ENCODE results near the gene LPAR1. TPM values are rescaled to one million over a fixed set of nuclear protein-coding genes. Genes with fewer than 3 reads are reported as not detected.
"Not testable (repeated sequence)": the region's sequence is repeated elsewhere in the genome, so short reads cannot be mapped to it uniquely, and the experiment has no call there.

LPAR1 gene
- total RNA-seq, 4 donors from 2014 or later = 21.9 to 55.0 (median 25.9) TPM

GRCh38 chr9:110871736-110872135, 166.5 kb downstream of the LPAR1 start:
- intact Hi-C loops (cut with DNase I; ENCODE audit: low total_unique reads) = no loop called here
- TF ChIP-seq POLR2A (IDR thresholded peaks at IDR 0.05) = no peak
- TF ChIP-seq CTCF (IDR thresholded peaks at IDR 0.05) = no peak
- 88 to 89% methylated on average over 1 of the region's 1 CpG for WGBS, 2 donors
- H3K4me3 ChIP-seq (ENCODE audit: low read depth, poor library complexity, severe bottlenecking) = no peak overlapping the region
- no peak for DNase-seq (ENCODE audit: low spot score in 2 of 2)

GRCh38 chr9:110869931-110870330, 168.3 kb downstream of the LPAR1 start:
- whole genome bisulfite sequencing, 2 donors = 87% methylated on average over 1 of the region's 1 CpG
- no peak for TF ChIP-seq POLR2A (IDR thresholded peaks at IDR 0.05)
- TF ChIP-seq CTCF (IDR thresholded peaks at IDR 0.05) = no peak

DNA sequence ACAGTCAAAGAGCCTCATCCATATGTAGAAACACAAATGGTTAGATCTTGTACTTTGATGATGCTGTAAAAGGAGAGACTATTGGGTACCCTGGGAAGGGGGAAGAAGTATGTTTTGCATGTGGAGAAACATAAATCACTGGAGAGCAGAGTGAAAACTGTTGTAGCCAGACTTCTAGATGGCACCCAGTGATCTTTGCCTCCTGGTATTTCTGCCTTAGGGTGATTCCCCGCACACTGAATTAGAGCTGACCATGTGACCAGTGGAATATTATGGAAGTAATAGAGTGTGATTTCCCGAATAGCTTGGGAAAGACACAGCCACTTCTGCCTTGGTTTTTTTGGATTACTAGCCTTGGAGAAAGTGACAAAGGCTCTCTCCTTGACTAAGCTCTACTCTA, 174.3 kb downstream of the LPAR1 start:
- no peak for TF ChIP-seq POLR2A (IDR thresholded peaks at IDR 0.05)
- no peak for TF ChIP-seq CTCF (IDR thresholded peaks at IDR 0.05)
- no peak for DNase-seq (ENCODE audit: low spot score in 2 of 2)
- no peak overlapping the region for H3K4me3 ChIP-seq (ENCODE audit: low read depth, poor library complexity, severe bottlenecking)
- intact Hi-C loops (cut with DNase I; ENCODE audit: low total_unique reads) = no loop called here
- 48 to 70% methylated on average over 2 of the region's 2 CpGs for WGBS, 2 donors

More at GRCh38 chr9:110869931-110870330, 168.3 kb downstream of the LPAR1 start:
- H3K4me3 ChIP-seq (ENCODE audit: low read depth, poor library complexity, severe bottlenecking) = no peak overlapping the region
- no peak for DNase-seq (ENCODE audit: low spot score in 2 of 2)
- intact Hi-C loops (cut with DNase I; ENCODE audit: low total_unique reads) = no loop called here

DNA sequence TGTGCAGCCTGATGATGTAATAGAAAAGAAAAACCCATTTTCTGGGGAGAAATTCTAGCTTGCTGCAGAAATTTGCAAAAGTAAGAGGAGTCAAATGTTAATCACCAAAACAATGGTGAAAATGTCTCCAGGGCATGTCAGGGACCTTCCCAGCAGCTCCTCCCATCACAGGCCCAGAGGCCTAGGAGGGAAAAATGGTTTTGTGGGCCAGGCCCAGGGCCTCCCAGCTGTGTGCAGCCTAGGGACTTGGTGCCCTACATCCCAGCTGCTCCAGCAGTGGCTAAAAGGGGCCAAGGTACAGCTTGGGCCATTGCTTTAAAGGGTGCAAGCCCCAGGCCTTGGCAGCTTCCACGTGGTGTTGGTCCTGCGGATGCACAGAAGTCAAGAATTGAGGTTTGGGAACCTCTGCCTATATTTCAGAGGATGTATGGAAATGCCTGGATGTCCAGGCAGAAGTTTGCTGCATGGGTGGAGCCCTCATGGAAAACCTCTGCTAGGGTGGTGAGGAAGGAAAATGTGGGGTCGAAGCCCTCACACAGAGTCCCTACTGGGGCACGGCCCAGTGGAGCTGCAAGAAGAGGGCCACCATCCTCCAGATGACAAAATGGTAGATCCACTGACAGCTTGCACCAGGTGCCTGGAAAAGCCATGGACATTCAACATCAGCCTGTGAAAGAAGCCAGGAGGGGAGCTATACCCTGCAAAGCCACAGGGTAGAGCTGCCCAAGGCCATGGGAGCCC, 176.7 kb downstream of the LPAR1 start:
- DNase-seq (ENCODE audit: low spot score in 2 of 2); H3K4me3 ChIP-seq (ENCODE audit: low read depth, poor library complexity, severe bottlenecking); intact Hi-C loops (cut with DNase I; ENCODE audit: low total_unique reads): not testable (repeated sequence)
- WGBS, 2 donors = 96 to 99% methylated on average over 4 of the region's 4 CpGs

- no peak for DNase-seq (ENCODE audit: low spot score in 2 of 2)
- TF ChIP-seq POLR2A (IDR thresholded peaks at IDR 0.05) (no peak), CTCF (IDR thresholded peaks at IDR 0.05) (no peak)
- WGBS, 2 donors = 72% methylated on average over 3 of the region's 3 CpGs
- H3K4me3 ChIP-seq (ENCODE audit: low read depth, poor library complexity, severe bottlenecking) = no peak overlapping the region
- intact Hi-C loops (cut with DNase I; ENCODE audit: low total_unique reads) = no loop called here
Observed at GRCh38 chr9:110856772-110857171, 181.5 kb downstream of the LPAR1 start.

DNA sequence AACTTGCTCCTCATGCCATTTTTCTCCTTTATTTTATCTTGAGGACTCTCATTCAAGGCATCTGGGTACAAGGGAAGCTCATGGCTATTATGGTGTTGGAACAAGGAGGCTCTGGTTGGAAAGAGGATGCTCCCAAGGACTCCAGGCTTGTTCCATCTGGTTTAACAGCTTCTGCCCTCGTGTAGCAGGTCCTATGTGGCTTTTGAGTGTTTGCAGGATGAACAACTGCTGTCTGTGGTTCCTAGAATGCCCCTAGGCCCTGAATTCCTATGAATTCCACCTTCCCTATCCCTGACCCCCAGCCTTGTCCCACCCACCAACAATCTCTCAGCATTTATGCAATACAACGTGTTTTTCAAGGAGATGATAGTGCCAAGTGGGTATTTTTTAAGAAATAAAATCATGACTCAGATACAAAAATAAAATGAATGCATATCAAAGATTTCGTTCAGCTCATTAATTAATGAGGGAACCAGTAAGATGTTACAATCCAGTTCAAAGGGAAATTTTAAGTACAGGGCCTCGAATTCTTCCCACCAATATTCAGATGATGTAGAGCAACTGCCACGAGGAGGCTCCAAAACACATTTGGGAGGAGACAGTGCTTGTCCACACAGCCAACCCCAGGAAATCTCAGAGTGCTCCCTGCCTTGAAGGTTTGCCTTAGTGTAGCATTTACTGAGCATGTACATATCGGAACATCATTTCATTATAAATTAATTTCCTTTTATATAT, 187.7 kb downstream of the LPAR1 start:
- intact Hi-C loops (cut with DNase I; ENCODE audit: low total_unique reads) = no loop called here
- DNase-seq (ENCODE audit: low spot score in 2 of 2) = no peak
- no peak overlapping the region for H3K4me3 ChIP-seq (ENCODE audit: low read depth, poor library complexity, severe bottlenecking)
- TF ChIP-seq CTCF (IDR thresholded peaks at IDR 0.05) = no peak
- TF ChIP-seq POLR2A (IDR thresholded peaks at IDR 0.05) = no peak
- WGBS, 2 donors = 78 to 83% methylated on average over 6 of the region's 6 CpGs

All from lower leg skin (tissue), 4 donors.